CD4-positive, alpha-beta T cell treated with Interferon gamma for 1 hour (primary cell): ENCODE data around the gene SLC2A6.

Source experiments
- DNase-seq: peaks from one replicate; pipeline ENCODE4 v3.0.0-alpha.2; 2020

The SLC2A6 gene

GRCh38 chr9:133430244-133430643 is 48.7 kb downstream of the SLC2A6 start:
- DNase-seq = no peak

- no peak for DNase-seq
Measured at GRCh38 chr9:133429641-133430161, 49.2 kb downstream of the SLC2A6 start.

GRCh38 chr9:133429214-133429613 is 49.7 kb downstream of the SLC2A6 start:
- DNase-seq = no peak

GRCh38 chr9:133428617-133429101 is 50.2 kb downstream of the SLC2A6 start:
- no peak for DNase-seq

GRCh38 chr9:133427658-133428348 is 51.1 kb downstream of the SLC2A6 start:
- DNase-seq = no peak

- no peak for DNase-seq
Measured at GRCh38 chr9:133426011-133426410, 52.9 kb downstream of the SLC2A6 start.

- no peak for DNase-seq
Measured at GRCh38 chr9:133425049-133425632, 53.8 kb downstream of the SLC2A6 start.

- no peak for DNase-seq
Measured at GRCh38 chr9:133424187-133424586, 54.7 kb downstream of the SLC2A6 start.

GRCh38 chr9:133423216-133423615 is 55.7 kb downstream of the SLC2A6 start:
- no peak for DNase-seq

GRCh38 chr9:133421615-133422542 is 57.0 kb downstream of the SLC2A6 start, which contains the start of gene ADAMTS13:
TSS of gene ADAMTS13 (plus strand) at chr9:133422367. CDS start at chr9:133422444, 77 bp downstream.
- DNase-seq = no peak
